Measurements from ENCODE around the gene EGFL8. TPM values are rescaled to one million over a fixed set of nuclear protein-coding genes. Genes with fewer than 3 reads are reported as not detected.
A peak's percentile ranks its signal among the peaks of the same experiment; 100 is the strongest.

EGFL8 gene
- total and polyA plus RNA-seq, 9 of the 15 experiments (the other 6 are each of a cell fraction or from before 2014, with no cell fraction given): 2.2 to 47.4 (median 14.2) TPM

GRCh38 chr6:32154514-32155161 lies 9.8 kb upstream of the EGFL8 start (continued):
- TF ChIP-seq ZBTB40 (IDR thresholded peaks at IDR 0.05) (no peak), ZBTB40 (CRISPR knock-in tag; IDR thresholded peaks at IDR 0.05) (no peak), NUFIP1 (IDR thresholded peaks at IDR 0.05; ENCODE audit: partially characterized antibody) (no peak), PRDM10 (IDR thresholded peaks at IDR 0.05; ENCODE audit: partially characterized antibody) (peak; percentile 68), HINFP (tag; conservative IDR thresholded peaks at IDR 0.05; ENCODE audit: low read depth) (no peak), ARID3B (CRISPR knock-in tag; IDR thresholded peaks at IDR 0.05; ENCODE audit: borderline replicate concordance) (no peak)

Data from K562 (cell line).